Osteocyte (in vitro differentiated cells): ENCODE data around the gene MROH2A. TPM values are rescaled to one million over a fixed set of nuclear protein-coding genes. Genes with fewer than 3 reads are reported as not detected.

Experiments used
- DNase-seq: peaks from one replicate; pipeline ENCODE4 v3.0.0; 2021; ENCODE audit warnings: mixed read lengths; ENCODE audit not compliant: unreplicated experiment; ENCODE audit errors: extremely low spot score
- H3K27ac Mint-ChIP-seq: one replicate; pipeline ENCODE4 v1.8.0; 2021; ENCODE audit warnings: mild to moderate bottlenecking, mixed read lengths; ENCODE audit not compliant: unreplicated experiment
- H3K27me3 Mint-ChIP-seq: one replicate; pipeline ENCODE4 v1.8.0; 2021; ENCODE audit warnings: mixed read lengths; ENCODE audit not compliant: unreplicated experiment
- H3K36me3 Mint-ChIP-seq: one replicate; pipeline ENCODE4 v1.8.0; 2021; ENCODE audit warnings: mixed read lengths; ENCODE audit not compliant: unreplicated experiment
- H3K4me1 Mint-ChIP-seq: one replicate; pipeline ENCODE4 v1.8.0; 2021; ENCODE audit warnings: mixed read lengths; ENCODE audit not compliant: unreplicated experiment
- H3K4me3 Mint-ChIP-seq: one replicate; pipeline ENCODE4 v1.8.0; 2021; ENCODE audit warnings: mild to moderate bottlenecking, moderate library complexity, mixed read lengths; ENCODE audit not compliant: unreplicated experiment
- H3K9me3 Mint-ChIP-seq: one replicate; pipeline ENCODE4 v1.8.0; 2021; ENCODE audit warnings: mixed read lengths; ENCODE audit not compliant: unreplicated experiment
- CTCF ChIP-seq: fragments of 200-600 bp; sonication (generic); IDR thresholded peaks from 2 replicates; pipeline ENCODE4 v1.5.0; 2021; ENCODE audit warnings: antibody characterized with exemption, mild to moderate bottlenecking, moderate library complexity
- total RNA-seq: library from RNA; stranded (reverse); gene quantifications from 2 replicates; pipeline ENCODE4 v1.2.1, GENCODE V29; 2021

MROH2A gene
- total RNA-seq, 1 donor from 2014 or later: not detected

GRCh38 chr2:233769260-233769659 is 8.9 kb upstream of the MROH2A start:
- H3K27ac Mint-ChIP-seq: no peak overlapping the region
- H3K27me3 Mint-ChIP-seq: peaks cover 20% of the 10 kb centered on the region
- no peaks in the 10 kb centered on the region for H3K9me3 Mint-ChIP-seq
- H3K4me3 Mint-ChIP-seq: no peak overlapping the region
- no peak for TF ChIP-seq CTCF
- peaks cover 4% of the 10 kb centered on the region for H3K4me1 Mint-ChIP-seq
- no peak for DNase-seq
- H3K36me3 Mint-ChIP-seq: no peaks in the 10 kb centered on the region

- Mint-ChIP-seq H3K9me3 (no peaks in the 10 kb centered on the region), H3K27me3 (peaks cover 21% of the 10 kb centered on the region), H3K4me1 (no peaks in the 10 kb centered on the region), H3K4me3 (no peak overlapping the region), H3K27ac (no peak overlapping the region), H3K36me3 (no peaks in the 10 kb centered on the region)
- DNase-seq: no peak
- TF ChIP-seq CTCF: no peak
Measured at GRCh38 chr2:233772153-233772552, 6.0 kb upstream of the MROH2A start.

GRCh38 chr2:233772583-233772982 is 5.5 kb upstream of the MROH2A start:
- Mint-ChIP-seq H3K4me1 (no peaks in the 10 kb centered on the region), H3K9me3 (no peaks in the 10 kb centered on the region), H3K4me3 (no peak overlapping the region), H3K27me3 (peaks cover 18% of the 10 kb centered on the region), H3K36me3 (no peaks in the 10 kb centered on the region), H3K27ac (no peak overlapping the region)
- no peak for DNase-seq
- no peak for TF ChIP-seq CTCF

GRCh38 chr2:233773854-233774253 is 4.3 kb upstream of the MROH2A start:
- no peaks in the 10 kb centered on the region for H3K36me3 Mint-ChIP-seq
- no peak overlapping the region for H3K27ac Mint-ChIP-seq

GRCh38 chr2:233775414-233775813 is 2.7 kb upstream of the MROH2A start:
- no peak overlapping the region for H3K4me3 Mint-ChIP-seq
- H3K27me3 Mint-ChIP-seq: peaks cover 11% of the 10 kb centered on the region
- H3K36me3 Mint-ChIP-seq: no peaks in the 10 kb centered on the region
- H3K27ac Mint-ChIP-seq: no peak overlapping the region
- no peaks in the 10 kb centered on the region for H3K4me1 Mint-ChIP-seq
- DNase-seq: no peak
- peaks cover 7% of the 10 kb centered on the region for H3K9me3 Mint-ChIP-seq
- TF ChIP-seq CTCF: no peak

More at GRCh38 chr2:233773854-233774253, 4.3 kb upstream of the MROH2A start:
- Mint-ChIP-seq H3K9me3 (peaks cover 7% of the 10 kb centered on the region), H3K4me1 (no peaks in the 10 kb centered on the region), H3K4me3 (no peak overlapping the region), H3K27me3 (peaks cover 12% of the 10 kb centered on the region)
- TF ChIP-seq CTCF: no peak
- no peak for DNase-seq
